T-helper 2 cell (primary cell): ENCODE results near the gene MRGPRF.
A peak's percentile ranks its signal among the peaks of the same experiment; 100 is the strongest.

Experiments used
- DNase-seq, 5 experiments: peaks; one replicate each; pipeline versions ENCODE4 v3.0.0 to v3.0.0-alpha.2; 2012 to 2022

Gene MRGPRF

DNA sequence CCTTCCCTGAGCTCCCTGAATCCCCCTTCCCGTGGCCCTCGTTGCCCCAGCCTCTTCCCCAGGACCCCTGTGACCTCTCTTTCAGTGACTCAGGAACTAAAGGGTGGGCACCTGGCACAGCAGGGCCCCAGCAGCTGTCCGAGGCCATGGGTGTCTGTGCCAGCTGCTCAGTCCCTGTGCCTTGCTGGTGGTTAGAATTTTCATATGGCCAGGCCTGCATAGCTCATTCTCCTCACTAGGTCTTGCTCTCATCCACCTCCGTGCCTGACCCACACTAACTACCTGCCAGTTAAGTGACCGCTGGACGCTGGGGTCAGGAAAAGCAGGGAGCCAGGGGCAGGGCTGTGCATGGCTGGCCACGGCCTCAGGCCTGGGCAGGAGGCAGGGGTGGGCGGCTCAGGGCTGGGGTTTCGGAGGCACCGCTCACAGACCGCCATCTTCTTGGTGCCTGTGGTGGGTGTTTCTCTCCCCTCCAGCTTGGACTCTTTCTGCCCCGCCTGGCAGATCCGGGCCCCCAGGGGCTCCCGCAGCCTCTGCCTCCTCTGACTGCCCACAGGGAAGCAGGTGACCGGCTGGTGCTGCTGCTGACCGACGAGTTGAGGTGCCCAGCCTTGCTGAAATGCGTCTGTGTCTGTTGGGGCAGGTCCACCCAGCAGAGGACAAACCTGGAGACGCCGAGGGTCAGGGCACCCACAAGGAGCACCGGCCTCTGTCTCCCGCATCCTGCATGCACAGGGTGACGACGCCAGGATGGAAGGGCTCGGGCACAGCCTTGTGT, 52.6 kb downstream of the MRGPRF start:
- DNase-seq: no peak

DNA sequence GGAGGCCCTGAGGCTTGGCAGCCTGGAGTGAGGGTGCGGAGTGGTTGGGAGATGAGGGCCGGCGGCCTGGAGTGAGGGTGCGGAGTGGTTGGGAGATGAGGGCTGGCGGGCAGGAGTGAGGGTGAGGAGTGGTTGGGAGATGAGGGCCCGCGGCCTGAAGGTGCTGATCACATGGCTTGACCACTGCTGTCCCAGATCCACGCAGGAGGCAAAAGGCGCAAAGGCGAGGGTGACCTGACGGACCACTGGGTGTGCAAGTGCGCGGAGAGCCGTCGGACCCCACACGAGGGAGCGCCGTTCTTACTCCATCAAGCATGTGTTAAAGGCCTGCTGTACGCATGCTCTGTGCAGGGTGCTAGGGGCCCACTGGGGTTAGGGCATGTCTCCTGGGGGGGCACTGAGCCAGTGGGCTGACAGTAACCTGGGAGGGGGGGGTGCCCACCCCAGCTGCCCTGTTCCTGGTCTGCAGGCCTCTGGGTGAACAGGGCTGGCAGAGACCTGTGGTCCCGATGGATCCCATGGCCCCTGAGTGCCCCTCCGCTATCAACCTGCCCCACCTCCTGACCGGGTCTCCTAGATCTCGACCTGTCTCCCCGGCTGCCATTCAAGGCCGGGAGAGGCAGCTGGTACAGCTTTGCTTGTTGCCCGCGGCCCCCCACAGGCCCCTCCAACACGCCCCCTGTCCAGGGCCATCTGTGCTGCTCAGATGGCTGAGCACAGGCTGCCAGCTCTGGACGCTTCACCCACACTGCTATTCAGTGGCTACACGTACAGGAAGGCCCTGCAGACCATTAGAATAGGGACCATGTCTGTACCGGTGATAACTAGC, 53.4 kb downstream of the MRGPRF start:
- no peak for DNase-seq

DNA sequence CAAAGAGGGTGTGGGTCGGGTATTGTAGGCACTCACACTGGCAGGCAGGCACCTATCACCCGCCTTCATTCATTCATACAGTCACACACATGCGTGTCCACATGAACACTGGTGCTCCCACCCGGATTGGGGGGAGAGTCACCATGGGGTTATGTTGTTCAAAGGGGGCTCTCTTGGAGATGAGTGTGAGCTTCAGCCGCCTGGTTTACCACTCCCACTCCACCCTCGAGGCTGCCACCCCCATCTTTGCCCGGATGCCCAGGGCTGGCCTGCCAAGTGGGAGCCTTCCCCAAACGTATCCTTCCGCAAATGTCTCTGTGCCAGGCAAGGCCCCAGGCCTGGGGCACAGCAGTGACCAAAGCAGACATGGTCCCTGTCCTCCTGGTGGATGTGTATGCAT, 54.8 kb downstream of the MRGPRF start:
- no peak for DNase-seq

DNA sequence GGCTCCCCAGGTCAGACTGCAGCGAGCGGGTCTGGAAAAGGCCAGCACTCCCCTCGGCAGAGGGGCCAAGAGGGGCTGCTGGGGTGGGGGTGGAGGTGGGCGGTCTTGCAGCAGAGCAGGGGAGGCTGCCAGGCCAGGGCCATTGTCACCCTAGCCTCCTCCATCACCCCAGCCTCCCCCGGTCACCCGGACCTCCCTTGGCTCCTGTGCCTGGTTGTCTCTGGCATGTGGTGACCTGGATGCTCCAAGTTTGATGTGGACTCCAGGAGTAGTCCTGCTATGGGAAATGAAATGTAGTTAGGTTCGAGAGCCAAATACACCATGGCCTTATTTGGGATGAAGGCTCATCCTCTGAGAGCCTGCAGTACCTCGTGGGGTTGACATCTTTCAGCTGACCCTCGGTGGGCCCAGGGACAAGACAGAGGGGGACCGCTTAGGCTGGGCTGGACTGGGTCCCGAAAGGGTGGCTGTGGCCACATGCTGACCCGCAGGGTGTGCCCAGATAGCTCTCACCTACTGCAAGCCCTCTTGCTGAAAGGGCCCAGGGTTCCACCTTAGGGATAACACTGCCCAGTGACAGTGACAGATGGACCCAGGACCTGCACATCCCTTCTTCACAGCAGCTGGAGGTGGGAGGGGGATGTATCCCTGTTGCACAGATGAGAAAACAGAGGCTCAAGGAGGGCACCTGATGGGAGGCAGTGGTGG, 56.3 kb downstream of the MRGPRF start:
- no peak for DNase-seq

DNA sequence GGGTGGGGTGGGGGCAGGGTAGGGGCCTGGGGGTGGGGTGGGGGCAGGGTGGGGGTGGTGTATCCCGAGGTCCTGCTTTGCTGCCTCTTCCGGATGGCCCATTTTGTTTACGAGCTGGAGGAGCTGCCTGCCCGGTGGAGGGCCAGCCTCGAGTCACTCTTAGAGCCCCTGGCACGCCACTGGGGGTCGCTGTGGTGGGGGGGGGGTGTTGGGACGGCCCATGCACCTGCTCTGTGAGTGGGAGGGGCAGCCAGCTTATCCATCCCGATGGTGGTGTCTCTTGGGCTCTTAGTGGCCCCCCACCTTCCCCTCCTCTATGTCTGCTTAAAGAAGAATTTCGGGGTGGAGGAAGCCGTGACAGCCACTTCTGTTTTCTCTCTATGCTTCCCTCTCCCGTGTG, 56.9 kb downstream of the MRGPRF start:
- DNase-seq: peak in 3 of 5 experiments; percentile 14 to 42 (median 29)

DNA sequence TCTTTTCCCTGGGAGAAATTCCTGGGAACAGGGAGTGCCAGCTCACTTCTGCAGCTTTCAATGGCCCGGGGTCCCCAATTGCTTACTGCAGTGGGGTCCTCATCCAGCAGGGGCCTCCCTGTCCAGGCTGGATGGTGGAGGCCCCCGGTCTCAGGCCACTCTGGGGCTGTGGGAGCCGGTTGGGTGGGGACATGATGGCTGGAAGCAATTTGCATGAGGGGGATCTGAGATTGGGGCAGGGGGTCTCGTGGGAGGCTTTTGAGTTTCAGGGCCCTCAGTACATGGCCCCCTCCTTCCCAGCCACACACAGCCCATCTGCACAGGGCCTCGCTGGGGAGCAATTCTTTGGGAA, 57.5 kb downstream of the MRGPRF start:
- DNase-seq: no peak

DNA sequence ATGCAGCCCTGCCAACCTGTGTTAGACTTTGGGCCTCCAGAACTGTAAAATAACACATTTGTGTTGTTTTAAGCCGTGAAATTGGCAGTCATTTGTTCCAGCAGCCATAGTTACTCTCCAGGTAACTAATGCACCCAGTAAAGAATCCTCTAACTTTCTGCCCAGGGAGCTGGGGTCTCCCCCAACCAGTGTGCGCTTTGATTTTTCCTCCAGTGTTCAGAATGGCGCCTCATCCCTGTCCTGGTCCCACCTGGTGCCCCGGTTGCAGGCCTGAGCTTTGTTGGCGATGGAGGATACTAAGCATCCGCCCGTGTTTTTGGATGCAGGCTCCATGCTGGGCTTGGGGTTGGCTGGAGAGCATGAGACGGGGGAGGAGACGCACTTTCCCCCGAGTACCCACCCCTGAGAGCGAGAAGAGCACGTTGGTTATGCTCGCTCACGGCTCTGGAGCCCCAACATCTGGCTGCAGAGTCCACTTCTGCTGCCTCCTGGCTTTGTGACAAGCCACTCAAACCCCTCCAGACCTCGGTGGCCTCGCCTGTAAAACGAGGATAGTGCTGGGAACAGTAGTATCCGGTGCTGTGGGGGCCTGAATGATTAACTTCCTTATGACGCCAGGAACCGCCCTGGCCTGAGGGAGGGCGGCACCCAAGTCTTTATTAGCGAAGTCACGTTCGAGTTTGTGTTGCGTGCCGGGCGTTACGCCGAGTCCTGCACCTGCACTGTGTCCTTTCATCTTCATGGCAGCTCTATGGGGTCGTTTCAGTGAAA, 58.0 kb downstream of the MRGPRF start:
- DNase-seq: no peak
